ENCODE data around the gene PPIP5K2. TPM values are rescaled to one million over a fixed set of nuclear protein-coding genes. Genes with fewer than 3 reads are reported as not detected.

The PPIP5K2 gene
- total RNA-seq, 1 donor from 2014 or later: 26.7 TPM

DNA sequence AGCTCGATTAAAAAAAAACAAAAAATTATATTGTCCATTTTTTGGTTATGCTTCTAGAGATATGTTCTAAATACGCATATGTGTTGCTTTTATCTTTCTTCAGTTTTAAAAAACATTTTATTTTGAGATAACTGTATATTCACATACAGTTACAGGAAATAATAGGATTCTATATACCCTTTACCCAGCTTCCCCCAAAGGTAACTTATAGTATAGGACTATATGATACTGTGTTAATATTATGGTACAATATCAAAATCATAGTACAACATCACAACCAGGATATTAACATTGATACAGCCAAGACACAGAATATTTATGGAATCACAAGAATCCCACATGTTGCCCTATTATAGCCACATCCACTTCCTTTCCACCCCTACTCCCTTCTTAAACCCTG, 129.0 kb downstream of the PPIP5K2 start:
- no peak for ATAC-seq

DNA sequence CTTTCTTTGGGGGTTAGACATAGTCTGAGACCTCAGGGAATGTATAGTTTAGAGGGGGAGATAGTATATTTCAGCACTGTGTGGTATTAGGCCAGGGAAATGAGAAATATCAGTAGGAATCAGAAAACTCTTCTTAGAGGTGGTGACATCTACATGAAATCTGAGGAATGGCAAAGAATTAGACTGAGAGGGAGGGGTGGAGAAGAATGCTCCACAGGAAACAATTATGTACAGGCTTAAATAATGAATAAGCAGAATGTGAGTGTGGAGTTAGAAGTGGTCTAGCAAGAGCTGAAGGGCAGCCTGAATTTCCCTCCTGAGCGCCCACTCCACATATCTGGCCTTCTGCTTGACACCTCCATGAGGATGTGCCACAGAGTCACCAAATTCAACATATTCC, 134.8 kb downstream of the PPIP5K2 start:
- no peak for ATAC-seq

DNA sequence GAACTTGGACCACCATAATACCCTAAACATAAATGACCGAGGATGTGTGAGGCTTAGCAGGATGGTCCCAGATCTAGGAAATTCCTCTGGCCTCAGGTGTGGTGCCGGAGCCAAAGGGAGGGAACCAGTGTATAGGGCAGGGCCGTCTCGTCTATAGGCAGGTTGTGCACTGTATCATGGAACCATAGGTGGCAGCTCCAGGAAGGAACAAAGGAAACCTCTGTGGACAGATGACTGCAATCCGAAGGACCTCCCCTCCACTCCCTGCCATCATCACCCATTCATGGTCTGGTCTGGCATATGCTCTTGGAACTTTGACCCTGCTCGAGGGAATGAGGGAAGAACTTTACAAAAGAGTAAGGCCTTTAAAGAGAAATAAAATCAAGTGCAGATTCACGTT, 135.6 kb downstream of the PPIP5K2 start:
- no peak for ATAC-seq

DNA sequence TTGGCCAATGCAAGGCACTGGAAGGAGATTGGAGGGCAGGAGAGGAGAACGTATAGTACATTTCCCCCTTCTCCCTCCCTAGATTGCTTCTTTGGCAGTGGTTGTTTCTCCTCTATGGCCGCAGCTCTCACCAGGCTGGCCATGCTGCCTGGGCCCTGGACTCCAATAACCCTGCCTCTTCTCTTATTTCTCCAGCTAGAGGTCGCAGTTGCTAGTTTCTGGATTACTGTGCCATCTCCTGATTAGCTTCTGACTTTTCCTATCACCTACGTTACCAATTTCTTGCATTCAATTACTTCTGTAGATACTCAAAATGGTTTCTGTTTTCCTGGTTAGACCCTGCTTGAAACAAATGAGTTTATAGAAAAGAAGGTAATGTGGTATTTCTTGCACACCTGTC, 136.1 kb downstream of the PPIP5K2 start:
- ATAC-seq: no peak

DNA sequence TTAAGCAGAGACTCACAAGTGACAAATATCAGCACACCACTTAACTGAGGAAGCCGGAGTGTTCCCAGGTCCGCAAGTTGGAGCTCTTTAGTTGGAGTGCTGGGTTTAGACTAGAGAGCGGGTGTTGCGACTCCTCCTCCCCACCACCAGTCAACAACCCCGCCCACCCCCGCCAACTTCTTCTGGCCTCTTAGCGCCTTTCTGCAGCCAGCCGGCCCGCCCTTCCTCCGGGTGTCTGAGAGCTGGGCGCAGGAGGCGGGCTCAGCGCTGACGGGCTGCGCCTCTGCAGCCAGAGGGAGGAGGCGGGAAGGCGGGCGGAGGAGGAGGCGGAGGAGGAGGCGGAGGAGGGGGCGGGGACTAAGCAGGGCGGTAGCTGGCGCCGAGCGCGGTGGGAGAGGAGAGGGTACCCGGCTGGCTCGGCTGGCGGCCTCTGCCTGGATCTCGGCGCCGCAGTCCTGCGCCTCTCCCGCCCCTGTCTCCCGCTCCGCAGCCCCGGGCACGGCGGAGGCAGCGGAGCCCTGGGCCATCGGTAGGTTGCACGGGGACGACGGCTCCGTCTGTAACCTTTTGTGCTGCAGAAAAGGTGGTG, 138.4 kb downstream of the PPIP5K2 start, which contains the start of gene MACIR:
Gene MACIR, plus strand, starts transcription at position 396 of the 589 bp plus-strand sequence. CDS start 17,157 bp downstream, outside the sequence.
- ATAC-seq: peak; percentile 99

DNA sequence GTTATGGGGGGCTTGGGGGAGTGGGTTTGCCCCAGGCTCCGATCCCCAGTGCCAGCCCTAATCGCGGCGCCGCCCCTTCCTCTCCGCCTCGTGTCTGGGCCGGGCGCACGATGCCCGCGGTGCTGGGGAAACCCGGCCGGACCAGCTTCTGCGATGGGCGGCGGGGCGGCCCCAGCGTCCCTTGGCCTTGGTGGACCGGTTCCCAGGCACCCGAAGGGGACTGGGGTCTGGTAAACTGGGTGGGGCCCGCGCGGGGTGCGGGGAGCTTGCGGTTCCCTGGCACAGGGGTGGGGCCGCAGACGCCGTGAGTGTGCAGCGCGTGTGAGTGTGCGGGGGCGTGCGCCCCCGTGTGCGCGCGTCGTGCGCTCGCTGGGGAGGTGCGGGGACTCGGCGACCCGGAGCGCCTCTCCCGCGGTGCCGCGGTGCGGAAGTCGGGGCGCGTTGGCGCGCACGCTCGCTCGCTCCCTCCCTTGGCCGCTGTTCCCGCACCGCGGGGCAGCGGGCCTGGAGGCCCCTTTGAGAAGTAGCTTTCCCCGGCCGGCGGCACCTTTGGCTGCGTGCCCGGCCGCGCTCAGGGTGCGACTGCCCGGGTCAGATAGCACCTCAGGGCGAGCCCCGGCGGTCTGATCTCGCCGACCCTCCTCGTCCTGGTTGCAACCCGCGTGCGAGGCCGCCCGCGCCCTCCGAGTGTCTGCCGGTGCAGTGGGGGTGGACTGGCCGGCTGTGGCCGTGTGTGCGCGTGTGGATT, 139.0 kb downstream of the PPIP5K2 start:
- ATAC-seq: peak; percentile 57

DNA sequence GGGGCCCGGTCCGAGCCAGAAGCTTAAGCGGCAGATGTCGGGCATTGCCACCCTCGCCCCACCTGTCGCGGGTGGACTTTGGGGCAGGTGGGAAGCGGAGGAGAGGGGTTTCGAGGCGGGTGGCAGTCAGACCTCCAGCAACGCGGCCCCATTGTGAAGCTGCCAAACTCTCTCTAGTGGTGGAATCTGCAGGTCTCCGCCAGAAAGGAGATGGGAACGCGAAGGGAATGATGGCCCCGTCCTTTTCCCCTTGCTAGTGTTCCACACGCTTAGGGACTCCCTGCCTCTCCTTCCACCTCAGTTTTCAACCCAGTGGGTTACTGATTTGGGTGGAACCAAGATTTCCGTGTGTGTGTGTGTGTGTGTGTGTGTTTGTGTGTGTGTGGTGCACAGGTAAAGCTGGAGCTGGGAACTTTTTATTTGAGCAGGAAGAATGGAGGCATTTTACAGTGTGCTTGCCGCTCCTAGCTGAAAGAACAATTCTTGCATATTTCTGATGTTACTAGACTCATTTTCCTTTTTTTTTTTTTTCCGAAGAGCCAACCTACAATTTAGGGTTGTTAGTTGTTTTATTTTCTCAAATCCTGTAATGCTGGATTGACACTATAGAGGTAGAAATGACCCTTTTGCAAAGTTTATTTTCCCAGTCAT, 139.7 kb downstream of the PPIP5K2 start:
- ATAC-seq: no peak

DNA sequence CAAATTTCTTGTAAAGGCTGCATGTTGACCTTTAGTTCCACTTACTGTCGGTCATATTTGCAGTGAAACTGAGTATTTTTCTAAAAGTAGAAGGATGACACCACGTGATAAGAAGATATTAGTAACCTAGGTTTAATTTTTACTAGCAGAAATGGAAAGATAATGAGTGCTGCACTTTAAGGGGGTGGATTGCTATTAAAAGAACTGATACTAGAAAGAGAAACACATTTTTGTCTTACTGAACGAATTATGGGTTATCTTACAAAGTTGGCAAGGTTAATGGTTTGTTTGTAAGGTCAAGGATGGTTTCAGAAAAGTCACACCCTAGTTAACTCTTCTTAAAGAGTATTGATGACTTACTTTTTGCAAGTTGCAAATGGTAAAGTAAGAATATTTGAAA, 140.8 kb downstream of the PPIP5K2 start:
- ATAC-seq: no peak

Other genes starting within 250 kb of the PPIP5K2 start
- gene GIN1, start 163 bp upstream of the PPIP5K2 start, total RNA-seq: 4.3 TPM
- 3.6 TPM for gene MACIR, start 138.5 kb downstream of the PPIP5K2 start, total RNA-seq

Measured in esophagus mucosa (tissue), 1 donor.